K562 (cell line): ENCODE data around the gene DAZAP1. TPM values are rescaled to one million over a fixed set of nuclear protein-coding genes. Genes with fewer than 3 reads are reported as not detected.

ENCODE experiments used
- ARID2 ChIP-seq: fragments of 450-650 bp; IDR thresholded peaks from 2 replicates; pipeline ENCODE4 v1.6.1; 2017; ENCODE audit warnings: antibody characterized with exemption, mild to moderate bottlenecking
- CTCFL ChIP-seq: IDR thresholded peaks from 2 replicates; pipeline ENCODE4 v1.6.1; 2011; ENCODE audit warnings: borderline replicate concordance, low read depth, mild to moderate bottlenecking, moderate library complexity, low read length; ENCODE audit not compliant: insufficient read depth, poor library complexity, severe bottlenecking
- ELF4 ChIP-seq: fragments of 450-650 bp; formaldehyde crosslinking; IDR thresholded peaks from 2 replicates; pipeline ENCODE4 v1.4.0; 2022; ENCODE audit warnings: missing genetic modification characterization
- GABPB1 ChIP-seq: sonication (generic); formaldehyde crosslinking; IDR thresholded peaks from 2 replicates; pipeline ENCODE4 v1.8.0; 2022; ENCODE audit warnings: mild to moderate bottlenecking, missing genetic modification reagents
- MTA1 ChIP-seq: fragments of 450-650 bp; IDR thresholded peaks from 2 replicates; pipeline ENCODE4 v1.6.1; 2017; ENCODE audit warnings: borderline replicate concordance
- MYBL2 ChIP-seq, 2 experiments: fragments of 450-650 bp in 1 of 2; sonication (generic) in 1 of 2; formaldehyde crosslinking in 1 of 2; IDR thresholded peaks; 2 replicates each; pipeline versions ENCODE4 v1.6.1 to v1.8.1; 2017 to 2022; ENCODE audit warnings: borderline replicate concordance in 1 of 2, inconsistent platforms in 1 of 2, low read depth in 1 of 2, mild to moderate bottlenecking in 1 of 2, missing genetic modification reagents in 1 of 2, moderate library complexity in 1 of 2
- NR0B1 ChIP-seq: fragments of 450-650 bp; IDR thresholded peaks from one replicate; pipeline ENCODE4 v1.6.1; 2018; ENCODE audit warnings: mild to moderate bottlenecking, moderate library complexity; ENCODE audit not compliant: partially characterized antibody
- OTX1 ChIP-seq: fragments of 450-650 bp; formaldehyde crosslinking; IDR thresholded peaks from 2 replicates; pipeline ENCODE4 v1.4.0; 2022; ENCODE audit warnings: mild to moderate bottlenecking
- PCBP1 ChIP-seq: fragments of 200-400 bp; formaldehyde crosslinking; IDR thresholded peaks from 2 replicates; pipeline ENCODE4 v1.6.1; 2018; ENCODE audit warnings: mild to moderate bottlenecking, low read depth, low read length; ENCODE audit not compliant: poor library complexity, severe bottlenecking
- RERE ChIP-seq: sonication (generic); formaldehyde crosslinking; IDR thresholded peaks from 2 replicates; pipeline ENCODE4 v1.8.0; 2023; ENCODE audit warnings: missing genetic modification reagents, mild to moderate bottlenecking, borderline replicate concordance
- UBTF ChIP-seq, 2 experiments: IDR thresholded peaks; 2 replicates each; pipeline ENCODE4 v1.6.1; 2012; ENCODE audit warnings: improper control_type of control experiment in 2 of 2, low read depth in 2 of 2, low read length in 2 of 2, borderline replicate concordance in 1 of 2
- polyA plus RNA-seq, 8 experiments: library from polyadenylated mRNA; depleted of rRNA in 4 of 8; stranded (reverse) in 5 of 8; unstranded in 3 of 8; fragments of >200 nt; fragmentation: Nextera tagmentation in 2 of 8; fragmentation: Illumina TruSeq in 1 of 8; extraction: Ambion mirVana in 2 of 8; extraction: Trizol in 1 of 8; gene quantifications; 2 replicates each; pipeline versions ENCODE4 v1.2.1 to v1.2.3, GENCODE V29; 2011 to 2014; ENCODE audit warnings: inconsistent platforms in 1 of 8, missing spikeins in 1 of 8
- total RNA-seq, 7 experiments: library from RNA; depleted of rRNA in 6 of 7; stranded (reverse); fragments of >200 nt in 6 of 7; fragmentation: Illumina TruSeq in 2 of 7; extraction: Trizol in 2 of 7; gene quantifications; 2 replicates each; pipeline versions ENCODE4 v1.2.1 to v1.2.3, GENCODE V29; 2011 to 2021; ENCODE audit warnings: low replicate concordance in 1 of 7

The DAZAP1 gene
- total and polyA plus RNA-seq, 9 of the 15 experiments (the other 6 are each of a cell fraction or from before 2014, with no cell fraction given) = 10.8 to 289 (median 142) TPM

GRCh38 chr19:1455336-1456120 lies 48.1 kb downstream of the DAZAP1 start (continued):
- no peak for TF ChIP-seq NR0B1
- no peak for TF ChIP-seq UBTF (IDR thresholded peaks at IDR 0.05; ENCODE audit: borderline replicate concordance in 1 of 2, low read depth in 2 of 2, low read length in 2 of 2)
- TF ChIP-seq MTA1 = no peak
- peak; percentile 52 for TF ChIP-seq CTCFL
- TF ChIP-seq OTX1 (CRISPR knock-in tag) = peak; percentile 65; the same call in 1 of the 2 replicates
- TF ChIP-seq ARID2 = no peak
- TF ChIP-seq RERE (CRISPR knock-in tag) = no peak; the same call in 1 of the 2 replicates
- peak; percentile 45; the same call in 1 of the 2 replicates for TF ChIP-seq GABPB1 (CRISPR knock-in tag)
- no peak for TF ChIP-seq MYBL2 (IDR thresholded peaks at IDR 0.05; ENCODE audit: low read depth)
- no peak for TF ChIP-seq MYBL2 (CRISPR knock-in tag; IDR thresholded peaks at IDR 0.05; ENCODE audit: borderline replicate concordance)
- peak; percentile 72 for TF ChIP-seq PCBP1
- TF ChIP-seq ELF4 = no peak
